GM12878 (cell line): Measurements from ENCODE around the gene PPP1R13B. TPM values are rescaled to one million over a fixed set of nuclear protein-coding genes. Genes with fewer than 3 reads are reported as not detected.
A peak's percentile ranks its signal among the peaks of the same experiment; 100 is the strongest.

ENCODE experiments used
- ASH2L ChIP-seq: fragments of 300-600, 200-600 bp; sonication (generic); IDR thresholded peaks from 2 replicates; pipeline ENCODE4 v1.6.1; 2017; ENCODE audit warnings: low read depth, mild to moderate bottlenecking, borderline replicate concordance
- ATF7 ChIP-seq: fragments of 450-650 bp; IDR thresholded peaks from 2 replicates; pipeline ENCODE4 v1.6.1; 2016; ENCODE audit warnings: low read depth, mild to moderate bottlenecking
- BHLHE40 ChIP-seq, 2 experiments: fragments of 450-650 bp in 1 of 2; IDR thresholded peaks; 2 replicates each; pipeline ENCODE4 v1.6.1; 2011 to 2017; ENCODE audit warnings: low read depth in 2 of 2, borderline replicate concordance in 1 of 2, improper control_type of control experiment in 1 of 2, low read length in 1 of 2, mild to moderate bottlenecking in 1 of 2
- EED ChIP-seq: sonication (generic); IDR thresholded peaks from 2 replicates; pipeline ENCODE4 v1.6.1; 2016; ENCODE audit warnings: antibody characterized with exemption, low read depth
- EP300 ChIP-seq, 2 experiments: fragments of 150-350 bp in 1 of 2; IDR thresholded peaks; 2 replicates each; pipeline ENCODE4 v1.6.1; 2011 to 2012; ENCODE audit warnings: low read depth in 2 of 2, low read length in 2 of 2, borderline replicate concordance in 1 of 2, improper control_type of control experiment in 1 of 2, inconsistent platforms in 1 of 2; ENCODE audit not compliant: control insufficient read depth in 1 of 2
- GABPA ChIP-seq: IDR thresholded peaks from 2 replicates; pipeline ENCODE4 v1.6.1; 2014; ENCODE audit warnings: antibody characterized with exemption, low read depth, mild to moderate bottlenecking, inconsistent platforms
- IKZF1 ChIP-seq: fragments of 450-650 bp; conservative IDR thresholded peaks from 2 replicates; pipeline ENCODE4 v1.6.1; 2017; ENCODE audit warnings: antibody characterized with exemption, mild to moderate bottlenecking
- KAT2A ChIP-seq: conservative IDR thresholded peaks from 2 replicates; pipeline ENCODE4 v1.6.1; 2011; ENCODE audit warnings: low read depth, low read length; ENCODE audit not compliant: control insufficient read depth
- MTA3 ChIP-seq: IDR thresholded peaks from 2 replicates; pipeline ENCODE4 v1.6.1; 2012; ENCODE audit warnings: low read length, inconsistent platforms, borderline replicate concordance
- NFXL1 ChIP-seq: fragments of 450-650 bp; IDR thresholded peaks from 2 replicates; pipeline ENCODE4 v1.6.1; 2017; ENCODE audit warnings: antibody characterized with exemption, mild to moderate bottlenecking, borderline replicate concordance
- NR2F1 ChIP-seq: fragments of 450-650 bp; conservative IDR thresholded peaks from 2 replicates; pipeline ENCODE4 v1.6.1; 2017; ENCODE audit warnings: mild to moderate bottlenecking
- TCF12 ChIP-seq: IDR thresholded peaks from 2 replicates; pipeline ENCODE4 v1.6.1; 2011; ENCODE audit warnings: low read depth, mild to moderate bottlenecking, low read length
- YBX1 ChIP-seq: fragments of 450-650 bp; IDR thresholded peaks from 2 replicates; pipeline ENCODE4 v1.6.1; 2016; ENCODE audit warnings: antibody characterized with exemption
- polyA plus RNA-seq, 11 experiments: library from polyadenylated mRNA; depleted of rRNA in 4 of 11; unstranded in 6 of 11; stranded (reverse) in 5 of 11; fragments of >200 nt; fragmentation: Nextera tagmentation in 4 of 11; fragmentation: Illumina TruSeq in 1 of 11; extraction: Ambion mirVana in 4 of 11; extraction: Trizol in 1 of 11; gene quantifications; 1 replicate in 1 of 11; 2 replicates in 10 of 11; pipeline versions ENCODE4 v1.2.1 to v1.2.3, GENCODE V29; 2011 to 2016; ENCODE audit warnings: inconsistent platforms in 2 of 11, missing spikeins in 2 of 11, low read depth in 1 of 11
- total RNA-seq, 4 experiments: library from RNA; depleted of rRNA in 3 of 4; stranded (reverse); fragments of >200 nt in 3 of 4; fragmentation: Illumina TruSeq in 1 of 4; extraction: Trizol in 1 of 4; gene quantifications; 2 replicates each; pipeline versions ENCODE4 v1.2.1 to v1.2.3, GENCODE V29; 2013 to 2021
- TF ChIP-seq, protein P1 (sequence below): IDR thresholded peaks from 2 replicates; pipeline ENCODE4 v1.6.1; 2012; ENCODE audit warnings: low read depth, low read length, improper control_type of control experiment
- TF ChIP-seq, protein P2 (sequence below): fragments of 450-650 bp; formaldehyde crosslinking; IDR thresholded peaks from 2 replicates; pipeline ENCODE4 v1.4.0; 2020; ENCODE audit warnings: mild to moderate bottlenecking, moderate library complexity
- TF ChIP-seq, protein P3 (sequence below): fragments of 450-650 bp; IDR thresholded peaks from 2 replicates; pipeline ENCODE4 v1.6.1; 2014; ENCODE audit warnings: mild to moderate bottlenecking
- TF ChIP-seq, protein P4 (sequence below): IDR thresholded peaks from 2 replicates; pipeline ENCODE4 v1.6.1; 2012; ENCODE audit warnings: low read depth, low read length, improper control_type of control experiment
- TF ChIP-seq, protein P5 (sequence below): fragments of 450-650 bp; IDR thresholded peaks from 2 replicates; pipeline ENCODE4 v1.6.1; 2016; ENCODE audit warnings: mild to moderate bottlenecking

Gene PPP1R13B
- total and polyA plus RNA-seq, 10 of the 15 experiments (the other 5 are each of a cell fraction or from before 2014, with no cell fraction given) = 0.16 to 8.1 (median 3.2) TPM

DNA sequence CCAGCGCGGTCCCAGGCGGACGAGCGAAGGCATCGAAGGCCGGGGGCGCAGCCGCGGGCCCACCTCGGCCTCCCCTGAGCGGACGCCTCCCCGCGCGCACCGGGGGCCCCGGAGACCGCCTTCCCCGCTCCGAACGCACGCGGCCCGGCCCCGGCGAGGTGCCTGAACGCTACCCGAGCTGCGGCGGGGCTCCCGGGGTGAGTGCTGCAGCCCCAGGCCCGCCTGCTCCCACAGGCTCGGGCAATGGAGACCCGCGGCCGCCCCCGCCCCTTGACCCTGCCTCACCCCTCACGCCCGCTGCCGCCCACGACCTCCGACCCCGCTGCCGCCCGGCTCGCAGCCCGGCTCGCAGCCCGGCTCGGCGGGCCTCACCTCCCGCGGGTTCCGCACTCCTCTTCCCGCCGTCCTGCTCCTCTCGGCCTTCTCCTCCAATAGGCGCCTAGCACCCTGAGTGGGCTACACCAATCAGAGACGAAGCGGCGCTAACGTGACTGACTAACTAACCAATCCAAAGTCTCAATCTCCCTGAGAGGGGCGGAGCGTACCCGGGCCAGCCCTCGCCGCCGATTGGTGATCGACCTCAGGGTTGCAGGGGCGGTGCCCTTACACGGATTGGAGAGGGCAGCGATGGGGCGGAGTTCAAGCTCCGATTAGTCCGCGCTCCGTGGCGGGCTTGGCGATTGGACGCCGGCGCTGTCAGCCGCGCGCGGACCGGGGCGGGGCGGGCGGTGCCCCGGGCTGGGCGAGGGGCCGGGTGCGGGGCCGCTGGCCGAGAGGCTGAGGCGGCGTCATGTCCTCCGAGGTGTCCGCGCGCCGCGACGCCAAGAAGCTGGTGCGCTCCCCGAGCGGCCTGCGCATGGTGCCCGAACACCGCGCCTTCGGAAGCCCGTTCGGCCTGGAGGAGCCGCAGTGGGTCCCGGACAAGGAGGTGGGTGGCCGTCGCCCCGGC, 132.0 kb downstream of the PPP1R13B start, which contains the start of the genes XRCC3 and ZFYVE21 (continued):
- TF ChIP-seq, protein P1, sequence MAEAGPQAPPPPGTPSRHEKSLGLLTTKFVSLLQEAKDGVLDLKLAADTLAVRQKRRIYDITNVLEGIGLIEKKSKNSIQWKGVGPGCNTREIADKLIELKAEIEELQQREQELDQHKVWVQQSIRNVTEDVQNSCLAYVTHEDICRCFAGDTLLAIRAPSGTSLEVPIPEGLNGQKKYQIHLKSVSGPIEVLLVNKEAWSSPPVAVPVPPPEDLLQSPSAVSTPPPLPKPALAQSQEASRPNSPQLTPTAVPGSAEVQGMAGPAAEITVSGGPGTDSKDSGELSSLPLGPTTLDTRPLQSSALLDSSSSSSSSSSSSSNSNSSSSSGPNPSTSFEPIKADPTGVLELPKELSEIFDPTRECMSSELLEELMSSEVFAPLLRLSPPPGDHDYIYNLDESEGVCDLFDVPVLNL = peak; percentile 94
- TF ChIP-seq KAT2A = no peak
- peak in 1 of 2 experiments; percentile 13; a peak in 2 of 4 replicates for TF ChIP-seq BHLHE40 (IDR thresholded peaks at IDR 0.05; ENCODE audit: borderline replicate concordance in 1 of 2, low read depth in 2 of 2, low read length in 1 of 2)
- TF ChIP-seq, protein P2, sequence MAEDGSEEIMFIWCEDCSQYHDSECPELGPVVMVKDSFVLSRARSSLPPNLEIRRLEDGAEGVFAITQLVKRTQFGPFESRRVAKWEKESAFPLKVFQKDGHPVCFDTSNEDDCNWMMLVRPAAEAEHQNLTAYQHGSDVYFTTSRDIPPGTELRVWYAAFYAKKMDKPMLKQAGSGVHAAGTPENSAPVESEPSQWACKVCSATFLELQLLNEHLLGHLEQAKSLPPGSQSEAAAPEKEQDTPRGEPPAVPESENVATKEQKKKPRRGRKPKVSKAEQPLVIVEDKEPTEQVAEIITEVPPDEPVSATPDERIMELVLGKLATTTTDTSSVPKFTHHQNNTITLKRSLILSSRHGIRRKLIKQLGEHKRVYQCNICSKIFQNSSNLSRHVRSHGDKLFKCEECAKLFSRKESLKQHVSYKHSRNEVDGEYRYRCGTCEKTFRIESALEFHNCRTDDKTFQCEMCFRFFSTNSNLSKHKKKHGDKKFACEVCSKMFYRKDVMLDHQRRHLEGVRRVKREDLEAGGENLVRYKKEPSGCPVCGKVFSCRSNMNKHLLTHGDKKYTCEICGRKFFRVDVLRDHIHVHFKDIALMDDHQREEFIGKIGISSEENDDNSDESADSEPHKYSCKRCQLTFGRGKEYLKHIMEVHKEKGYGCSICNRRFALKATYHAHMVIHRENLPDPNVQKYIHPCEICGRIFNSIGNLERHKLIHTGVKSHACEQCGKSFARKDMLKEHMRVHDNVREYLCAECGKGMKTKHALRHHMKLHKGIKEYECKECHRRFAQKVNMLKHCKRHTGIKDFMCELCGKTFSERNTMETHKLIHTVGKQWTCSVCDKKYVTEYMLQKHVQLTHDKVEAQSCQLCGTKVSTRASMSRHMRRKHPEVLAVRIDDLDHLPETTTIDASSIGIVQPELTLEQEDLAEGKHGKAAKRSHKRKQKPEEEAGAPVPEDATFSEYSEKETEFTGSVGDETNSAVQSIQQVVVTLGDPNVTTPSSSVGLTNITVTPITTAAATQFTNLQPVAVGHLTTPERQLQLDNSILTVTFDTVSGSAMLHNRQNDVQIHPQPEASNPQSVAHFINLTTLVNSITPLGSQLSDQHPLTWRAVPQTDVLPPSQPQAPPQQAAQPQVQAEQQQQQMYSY (CRISPR knock-in tag) = no peak
- no peak for TF ChIP-seq GABPA
- TF ChIP-seq NFXL1 = 0 out of 2 replicates have a peak, but pooled peaks have one; percentile 51
- TF ChIP-seq NR2F1 = peak; percentile 92
- no peak for TF ChIP-seq MTA3
- TF ChIP-seq TCF12 = peak; percentile 60; the same call in 1 of the 2 replicates
- TF ChIP-seq, protein P3, sequence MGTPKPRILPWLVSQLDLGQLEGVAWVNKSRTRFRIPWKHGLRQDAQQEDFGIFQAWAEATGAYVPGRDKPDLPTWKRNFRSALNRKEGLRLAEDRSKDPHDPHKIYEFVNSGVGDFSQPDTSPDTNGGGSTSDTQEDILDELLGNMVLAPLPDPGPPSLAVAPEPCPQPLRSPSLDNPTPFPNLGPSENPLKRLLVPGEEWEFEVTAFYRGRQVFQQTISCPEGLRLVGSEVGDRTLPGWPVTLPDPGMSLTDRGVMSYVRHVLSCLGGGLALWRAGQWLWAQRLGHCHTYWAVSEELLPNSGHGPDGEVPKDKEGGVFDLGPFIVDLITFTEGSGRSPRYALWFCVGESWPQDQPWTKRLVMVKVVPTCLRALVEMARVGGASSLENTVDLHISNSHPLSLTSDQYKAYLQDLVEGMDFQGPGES = peak; percentile 99
- TF ChIP-seq, protein P4, sequence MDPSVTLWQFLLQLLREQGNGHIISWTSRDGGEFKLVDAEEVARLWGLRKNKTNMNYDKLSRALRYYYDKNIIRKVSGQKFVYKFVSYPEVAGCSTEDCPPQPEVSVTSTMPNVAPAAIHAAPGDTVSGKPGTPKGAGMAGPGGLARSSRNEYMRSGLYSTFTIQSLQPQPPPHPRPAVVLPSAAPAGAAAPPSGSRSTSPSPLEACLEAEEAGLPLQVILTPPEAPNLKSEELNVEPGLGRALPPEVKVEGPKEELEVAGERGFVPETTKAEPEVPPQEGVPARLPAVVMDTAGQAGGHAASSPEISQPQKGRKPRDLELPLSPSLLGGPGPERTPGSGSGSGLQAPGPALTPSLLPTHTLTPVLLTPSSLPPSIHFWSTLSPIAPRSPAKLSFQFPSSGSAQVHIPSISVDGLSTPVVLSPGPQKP = no peak
- no peak for TF ChIP-seq ASH2L
- no peak for TF ChIP-seq EED
- TF ChIP-seq, protein P5, sequence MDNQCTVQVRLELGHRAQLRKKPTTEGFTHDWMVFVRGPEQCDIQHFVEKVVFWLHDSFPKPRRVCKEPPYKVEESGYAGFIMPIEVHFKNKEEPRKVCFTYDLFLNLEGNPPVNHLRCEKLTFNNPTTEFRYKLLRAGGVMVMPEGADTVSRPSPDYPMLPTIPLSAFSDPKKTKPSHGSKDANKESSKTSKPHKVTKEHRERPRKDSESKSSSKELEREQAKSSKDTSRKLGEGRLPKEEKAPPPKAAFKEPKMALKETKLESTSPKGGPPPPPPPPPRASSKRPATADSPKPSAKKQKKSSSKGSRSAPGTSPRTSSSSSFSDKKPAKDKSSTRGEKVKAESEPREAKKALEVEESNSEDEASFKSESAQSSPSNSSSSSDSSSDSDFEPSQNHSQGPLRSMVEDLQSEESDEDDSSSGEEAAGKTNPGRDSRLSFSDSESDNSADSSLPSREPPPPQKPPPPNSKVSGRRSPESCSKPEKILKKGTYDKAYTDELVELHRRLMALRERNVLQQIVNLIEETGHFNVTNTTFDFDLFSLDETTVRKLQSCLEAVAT = no peak
- TF ChIP-seq YBX1 = no peak
- TF ChIP-seq ATF7 = no peak
- TF ChIP-seq EP300 (IDR thresholded peaks at IDR 0.05; ENCODE audit: borderline replicate concordance in 1 of 2, control insufficient read depth in 1 of 2, low read depth in 2 of 2, low read length in 2 of 2) = no peak
- TF ChIP-seq IKZF1 = peak; percentile 56
